GM12872 (cell line): ENCODE results near the gene UNC45A.

Experiments
- CTCF ChIP-seq: IDR thresholded peaks from 3 replicates; pipeline ENCODE4 v1.5.1; 2011; ENCODE audit warnings: low read depth, mild to moderate bottlenecking, low read length, moderate library complexity; ENCODE audit not compliant: insufficient read depth

UNC45A gene

DNA sequence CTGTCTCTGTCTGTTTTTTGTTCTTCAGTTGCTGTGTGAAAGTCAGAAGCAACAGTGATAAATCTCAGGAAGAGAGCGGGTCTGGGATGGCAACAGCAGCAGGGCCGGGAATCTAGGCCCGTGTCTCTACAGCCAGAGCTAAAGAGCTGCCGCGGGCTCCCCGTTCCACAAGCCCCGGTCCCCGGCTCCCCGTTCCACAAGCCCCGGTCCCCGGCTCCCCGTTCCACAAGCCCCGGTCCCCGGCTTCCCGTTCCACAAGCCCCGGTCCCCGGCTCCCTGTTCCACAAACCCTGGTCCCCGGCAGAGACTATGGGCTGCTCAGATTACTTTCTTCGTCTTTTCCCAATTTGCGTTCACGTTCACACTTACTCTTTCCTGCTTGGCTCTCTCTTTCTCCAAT lies 39.1 kb downstream of the UNC45A start:
- no peak for TF ChIP-seq CTCF

DNA sequence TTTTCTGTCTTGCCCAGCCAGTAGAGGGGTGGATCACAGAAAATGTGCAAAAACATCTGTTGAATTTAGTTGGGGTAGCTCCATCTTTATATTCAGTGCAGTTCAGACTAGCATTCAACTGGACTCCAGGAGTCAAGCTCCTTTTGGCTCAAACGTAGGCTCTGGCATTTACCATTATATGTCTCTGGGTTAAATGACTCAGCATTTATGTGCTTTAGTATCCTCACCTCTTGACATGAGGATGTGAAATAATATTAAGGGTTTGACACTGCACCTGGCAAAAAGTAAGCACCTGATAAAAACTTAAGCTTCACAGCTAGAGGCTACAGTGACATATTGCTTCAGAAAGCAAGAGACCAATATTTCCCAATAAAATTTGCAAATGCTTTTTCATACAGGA lies 44.5 kb downstream of the UNC45A start:
- TF ChIP-seq CTCF = no peak

GRCh38 chr15:90981681-90982080 lies 46.6 kb downstream of the UNC45A start:
- TF ChIP-seq CTCF = no peak

GRCh38 chr15:90982135-90982534 lies 47.0 kb downstream of the UNC45A start:
- no peak for TF ChIP-seq CTCF

GRCh38 chr15:90986790-90987507 lies 51.9 kb downstream of the UNC45A start:
- TF ChIP-seq CTCF = no peak

DNA sequence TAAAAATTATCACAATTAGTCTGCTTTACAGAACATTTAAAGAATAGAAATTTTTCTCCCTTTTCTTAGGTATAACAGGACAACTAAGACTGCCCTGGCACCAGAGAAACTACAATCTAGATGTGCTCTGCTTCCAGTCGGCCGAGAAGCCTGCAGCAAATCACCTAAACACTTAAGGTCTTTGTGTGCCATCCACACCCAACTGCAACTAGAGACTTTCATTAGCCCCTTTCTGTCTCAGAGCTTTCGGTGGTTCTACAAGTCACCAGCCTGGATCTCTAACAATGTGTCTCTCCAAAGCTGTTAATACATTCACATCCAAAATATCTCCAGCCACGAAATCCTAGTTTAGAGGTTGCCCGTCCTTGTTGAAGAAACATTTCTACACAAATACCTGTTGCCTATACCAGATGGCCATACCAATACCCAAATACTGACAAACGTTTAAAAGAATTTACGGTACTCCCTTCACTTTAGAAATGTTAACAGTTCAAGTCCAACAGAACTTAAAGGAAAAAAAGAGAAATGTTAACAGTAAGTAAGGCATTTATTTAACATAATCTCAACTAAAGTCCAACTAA lies 52.6 kb downstream of the UNC45A start:
- TF ChIP-seq CTCF = no peak

- TF ChIP-seq CTCF = no peak
These were observed 53.2 kb downstream of the UNC45A start for GRCh38 chr15:90988296-90988695.
